BJ (cell line): ENCODE results near the gene HMGB3. TPM values are rescaled to one million over a fixed set of nuclear protein-coding genes. Genes with fewer than 3 reads are reported as not detected.

Experiments
- CTCF ChIA-PET: fragments of 350-600 bp; formaldehyde crosslinking; extraction: SDS; loops from one replicate; lab custom pipeline; 2021; ENCODE audit warnings: antibody characterized with exemption, inconsistent platforms; lab: Yijun Ruan, JAX
- POLR2A ChIA-PET: fragments of 300-600 bp; sonication (Branson Sonifier 250); formaldehyde crosslinking; extraction: SDS; loops from one replicate; lab custom pipeline; 2021; ENCODE audit warnings: antibody characterized with exemption; lab: Charles Lee
- DNase-seq: peaks from one replicate; pipeline ENCODE4 v3.0.0-alpha.2; 2011; ENCODE audit warnings: low read depth
- H3K27me3 ChIP-seq: 2 replicates; pipeline ENCODE4 v1.6.0; 2011; ENCODE audit warnings: low read length; ENCODE audit not compliant: control insufficient read depth, insufficient read depth
- H3K36me3 ChIP-seq: 2 replicates; pipeline ENCODE4 v1.5.1; 2011; ENCODE audit warnings: low read length; ENCODE audit not compliant: control insufficient read depth, insufficient read depth
- H3K4me3 ChIP-seq: 2 replicates; pipeline ENCODE4 v1.5.1; 2011; ENCODE audit warnings: low read depth, mild to moderate bottlenecking, control low read depth, low read length
- CTCF ChIP-seq: IDR thresholded peaks from 2 replicates; pipeline ENCODE4 v1.5.1; 2011; ENCODE audit warnings: low read depth, mild to moderate bottlenecking, control low read depth, inconsistent platforms, low read length, moderate library complexity; ENCODE audit not compliant: insufficient read depth
- polyA plus RNA-seq: library from polyadenylated mRNA; depleted of rRNA; stranded (reverse); fragments of >200 nt; gene quantifications from 2 replicates; pipeline ENCODE4 v1.2.3, GENCODE V29; 2011; rRNA removed
- small RNA-seq: library from RNA; depleted of rRNA; stranded (forward); fragments of <200 nt; gene quantifications from one replicate; pipeline ENCODE3, GENCODE V24; 2012; ENCODE audit warnings: low replicate concordance, low read depth; ENCODE audit not compliant: insufficient read length

The HMGB3 gene
- polyA plus RNA-seq, 1 experiment, result 8.1 TPM

- ChIA-PET POLR2A (no interaction called here), CTCF (interaction anchor here (0.6 to 1.0 kb wide), 3 partner anchors 15 to 247 kb away, joined by 3 read pairs; no protein-coding TSS in a partner anchor)
These were observed 36.7 kb downstream of the HMGB3 start for GRCh38 chrX:151019856-151020255.

GRCh38 chrX:151030845-151031244 lies 47.7 kb downstream of the HMGB3 start:
- POLR2A ChIA-PET, result no interaction called here
- Histone ChIP-seq H3K4me3 (no peak overlapping the region), H3K27me3 (no peaks in the 10 kb centered on the region), H3K36me3 (no peaks in the 10 kb centered on the region)
- TF ChIP-seq CTCF, result no peak
- DNase-seq, result no peak
- CTCF ChIA-PET, result no interaction called here

More at GRCh38 chrX:151019856-151020255, 36.7 kb downstream of the HMGB3 start:
- peak; percentile 10 for DNase-seq
- Histone ChIP-seq H3K36me3 (no peaks in the 10 kb centered on the region), H3K27me3 (no peaks in the 10 kb centered on the region), H3K4me3 (no peak overlapping the region)
- no peak for TF ChIP-seq CTCF

- H3K36me3 ChIP-seq, result no peaks in the 10 kb centered on the region
- POLR2A ChIA-PET, result no interaction called here
- no peaks in the 10 kb centered on the region for H3K27me3 ChIP-seq
- no peak for DNase-seq
- H3K4me3 ChIP-seq, result no peak overlapping the region
- no peak for TF ChIP-seq CTCF
- CTCF ChIA-PET, result no interaction called here
These were observed 48.3 kb downstream of the HMGB3 start for GRCh38 chrX:151031391-151031975.

- Histone ChIP-seq H3K27me3 (no peaks in the 10 kb centered on the region; the same call in 1 of the 2 replicates), H3K36me3 (no peaks in the 10 kb centered on the region), H3K4me3 (no peak overlapping the region)
- CTCF ChIA-PET, result no interaction called here
- no peak for DNase-seq
- TF ChIP-seq CTCF, result no peak
- POLR2A ChIA-PET, result no interaction called here
These were observed 56.2 kb downstream of the HMGB3 start for GRCh38 chrX:151039351-151039750.

Small RNA genes within 50 kb of the gene (small RNA-seq; reads per million reads assigned to genes)
- not detected for gene RNA5SP525
- gene RNU6-383P, result not detected
- not detected for gene RPL12P50

Other genes with a start within 250 kb of the HMGB3 start
- gene CD99L2, start 84.7 kb upstream of the HMGB3 start, polyA plus RNA-seq, result 72.2 and 92.2 TPM in 2 replicates
- gene GPR50, start 193.2 kb downstream of the HMGB3 start, polyA plus RNA-seq, result not detected in 2 replicates